Left colon (tissue), 2 donors: ENCODE results near the gene APMAP. TPM values are rescaled to one million over a fixed set of nuclear protein-coding genes. Genes with fewer than 3 reads are reported as not detected.

Experiments used
- ATAC-seq: fragments of 200-7000 bp; cut with Tn5 transposase; one replicate; pipeline ENCODE4 v1.9.1; 2020; ENCODE audit warnings: mild to moderate bottlenecking, moderate library complexity
- DNase-seq, 2 donors: peaks; one replicate each; pipeline ENCODE4 v3.0.0-alpha.2; 2020
- intact Hi-C, 2 donors: fragments of 100-400 bp; cut with DNase I in 1 of 2; cut with micrococcal nuclease in 1 of 2; formaldehyde crosslinking; loops; one replicate each; pipeline versions ENCODE4 v1.11.2 to v1.14.0; 2022; cut with DNase I, micrococcal nuclease
- total RNA-seq, 2 donors: library from RNA; stranded (reverse); fragmentation: NEBNext Ultra II Directional; extraction: Animal tissue kit (Norgen Biotek cat#: 25700); gene quantifications; one replicate each; pipeline ENCODE4 v1.2.1, GENCODE V29; 2021
- donor health status: DM: no; HTN: no; CAD: no.
- donor health status: DM: yes; HTN: yes; CAD: no.

Gene APMAP
- total RNA-seq, 2 donors from 2014 or later, result 44.5 to 53.4 TPM

- ATAC-seq (no peak), DNase-seq (no peak)
- intact Hi-C loops, result loop anchor here (5.0 to 10.0 kb wide), 3 partner anchors 71 to 408 kb away; partner anchors contain the start of gene GINS1 (in 1 of the 2)
These were observed 4.2 kb upstream of the APMAP start for GRCh38 chr20:24996449-24997377.

GRCh38 chr20:24995741-24996448 lies 3.3 kb upstream of the APMAP start:
- DNase-seq (no peak), ATAC-seq (no peak)
- intact Hi-C loops, result loop anchor here (2.0 to 10.0 kb wide), 4 partner anchors 69 to 409 kb away; partner anchors contain the start of gene GINS1 (in 1 of the 2)

- intact Hi-C loops, result loop anchor here (2.0 to 10.0 kb wide), 4 partner anchors 70 to 410 kb away; partner anchors contain the start of gene GINS1 (in 1 of the 2)
- ATAC-seq (peak; percentile 35), DNase-seq (peak; percentile 67 to 86)
These were observed 2.2 kb upstream of the APMAP start for GRCh38 chr20:24994470-24995368.

GRCh38 chr20:24994186-24994465 lies 1.6 kb upstream of the APMAP start:
- ATAC-seq (no peak), DNase-seq (no peak)
- intact Hi-C loops, result loop anchor here (2.0 to 10.0 kb wide), 3 partner anchors 71 to 411 kb away; partner anchors contain the start of gene GINS1 (in 1 of the 2)

- no peak for DNase-seq
These were observed 1.0 kb upstream of the APMAP start for GRCh38 chr20:24993337-24994185.

GRCh38 chr20:24991897-24992486 lies 559 bp downstream of the APMAP start:
- DNase-seq, result peak in 1 of 2 donors; percentile 63
- intact Hi-C loops, result loop anchor here (10.0 kb wide), 2 partner anchors 183 to 413 kb away; partner anchors contain the start of gene GINS1 (in 1 of the 2)

More at GRCh38 chr20:24993337-24994185, 1.0 kb upstream of the APMAP start:
- ATAC-seq, result peak; percentile 32
- intact Hi-C loops, result loop anchor here (2.0 to 10.0 kb wide), 3 partner anchors 71 to 411 kb away; partner anchors contain the start of gene GINS1 (in 1 of the 2)

GRCh38 chr20:24990810-24991252 lies 1.7 kb downstream of the APMAP start:
- ATAC-seq, result no peak
- intact Hi-C loops, result loop anchor here (10.0 kb wide), 2 partner anchors 184 to 414 kb away; partner anchors contain the start of gene GINS1 (in 1 of the 2)
- DNase-seq, result no peak

More at GRCh38 chr20:24991897-24992486, 559 bp downstream of the APMAP start:
- ATAC-seq, result peak; percentile 51

GRCh38 chr20:24989162-24989561 lies 3.4 kb downstream of the APMAP start:
- no peak for ATAC-seq
- intact Hi-C loops, result no loop called here
- no peak for DNase-seq

- ATAC-seq (no peak), DNase-seq (no peak)
- intact Hi-C loops, result no loop called here
These were observed 4.4 kb downstream of the APMAP start for GRCh38 chr20:24987873-24988835.

GRCh38 chr20:24987244-24987643 lies 5.3 kb downstream of the APMAP start:
- DNase-seq, result no peak
- no peak for ATAC-seq
- intact Hi-C loops, result no loop called here

- DNase-seq, result no peak
- ATAC-seq, result no peak
- intact Hi-C loops, result no loop called here
These were observed 6.0 kb downstream of the APMAP start for GRCh38 chr20:24986436-24987015.

GRCh38 chr20:24985802-24986201 lies 6.7 kb downstream of the APMAP start:
- intact Hi-C loops, result no loop called here
- DNase-seq (no peak), ATAC-seq (peak; percentile 62)

- peak; percentile 90 for ATAC-seq
- DNase-seq, result no peak
- intact Hi-C loops, result no loop called here
These were observed 7.5 kb downstream of the APMAP start for GRCh38 chr20:24984961-24985640.

GRCh38 chr20:24983896-24984295 lies 8.7 kb downstream of the APMAP start:
- DNase-seq, result no peak
- no peak for ATAC-seq
- intact Hi-C loops, result no loop called here

GRCh38 chr20:24981790-24982189 lies 10.8 kb downstream of the APMAP start:
- DNase-seq, result no peak
- intact Hi-C loops, result no loop called here
- ATAC-seq, result no peak
